Thyroid gland (tissue), 4 donors: Measurements from ENCODE around the gene RBCK1.

Experiments used
- CTCF ChIP-seq, 6 experiments: fragments of 200-600 bp in 3 of 6; fragments of 450-650 bp in 3 of 6; sonication (generic) in 3 of 6; IDR thresholded peaks; one replicate each; pipeline ENCODE4 v1.5.1; 2016 to 2019; ENCODE audit warnings: antibody characterized with exemption in 6 of 6, mild to moderate bottlenecking in 2 of 6, inconsistent platforms in 1 of 6, moderate library complexity in 1 of 6
- POLR2A ChIP-seq, 2 donors: fragments of 450-650 bp; IDR thresholded peaks; one replicate each; pipeline ENCODE4 v1.6.1; 2017; ENCODE audit warnings: antibody characterized with exemption in 2 of 2, mild to moderate bottlenecking in 2 of 2, moderate library complexity in 1 of 2

- TF ChIP-seq CTCF (IDR thresholded peaks at IDR 0.05), result no peak
- no peak for TF ChIP-seq POLR2A (IDR thresholded peaks at IDR 0.05)
Observed at GRCh38 chr20:400128-400453, 8.0 kb upstream of the RBCK1 start.
